WERI-Rb-1 (cell line): ENCODE measurements around the gene GFOD2.

Source experiments
- DNase-seq: peaks from one replicate; pipeline ENCODE4 v3.0.0-alpha.2; 2020
- H3K27ac ChIP-seq: fragments of 250-450 bp; sonication (Bioruptor Pico); 2 replicates; pipeline ENCODE4 v1.5.1; 2020; ENCODE audit warnings: mild to moderate bottlenecking, moderate library complexity
- H3K27me3 ChIP-seq: fragments of 250-450 bp; sonication (Bioruptor Pico); 2 replicates; pipeline ENCODE4 v1.5.1; 2021; ENCODE audit warnings: mild to moderate bottlenecking, low read depth, moderate library complexity; ENCODE audit not compliant: insufficient read depth, severe bottlenecking
- H3K36me3 ChIP-seq: fragments of 250-450 bp; sonication (Bioruptor Pico); 2 replicates; pipeline ENCODE4 v1.5.1; 2020; ENCODE audit warnings: mild to moderate bottlenecking, moderate library complexity
- H3K4me3 ChIP-seq: 2 replicates; pipeline ENCODE4 v1.5.1; 2011; ENCODE audit warnings: low read depth, mild to moderate bottlenecking, control low read depth, low read length
- H3K9me3 ChIP-seq: fragments of 250-450 bp; sonication (Bioruptor Pico); 2 replicates; pipeline ENCODE4 v1.5.1; 2021; ENCODE audit warnings: mild to moderate bottlenecking, moderate library complexity; ENCODE audit not compliant: severe bottlenecking
- TF ChIP-seq, protein P1 (sequence below): IDR thresholded peaks from 2 replicates; pipeline ENCODE4 v1.5.1; 2011; ENCODE audit warnings: low read depth, mild to moderate bottlenecking, control low read depth, inconsistent platforms, low read length

GFOD2 gene

DNA sequence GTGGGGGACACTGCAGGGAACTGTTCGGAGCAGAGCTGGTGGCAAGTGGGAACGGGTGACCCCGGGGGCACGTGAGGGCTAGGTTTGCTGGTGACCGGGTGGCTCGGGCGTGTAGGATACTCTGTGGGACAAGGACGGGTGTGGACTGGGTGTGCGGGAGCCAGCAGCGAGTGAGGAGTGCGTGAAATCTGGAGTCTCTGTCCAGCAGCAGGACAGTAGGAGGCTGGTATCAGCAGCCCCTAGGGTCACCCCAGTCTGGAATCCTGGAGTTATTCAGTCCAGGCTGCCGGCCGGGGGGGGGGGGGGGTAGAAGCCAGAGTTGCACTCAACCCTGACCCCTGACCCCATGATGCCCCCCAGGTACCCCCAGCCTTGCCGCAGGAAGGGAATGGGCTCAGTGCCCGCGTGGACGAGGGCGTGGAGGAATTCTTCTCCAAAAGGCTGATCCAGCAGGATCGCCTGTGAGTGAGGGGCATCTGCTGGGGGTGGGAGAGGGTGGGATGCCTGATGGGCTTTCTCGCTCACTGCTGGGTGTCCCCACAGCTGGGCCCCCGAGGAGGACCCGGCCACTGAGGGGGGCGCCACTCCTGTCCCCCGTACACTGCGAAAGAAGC is 65.2 kb downstream of the GFOD2 start:
- no peaks in the 10 kb centered on the region for H3K27me3 ChIP-seq
- H3K36me3 ChIP-seq: peaks cover 61% of the 10 kb centered on the region
- H3K4me3 ChIP-seq: peak overlapping the region; percentile 85
- TF ChIP-seq, protein P1, sequence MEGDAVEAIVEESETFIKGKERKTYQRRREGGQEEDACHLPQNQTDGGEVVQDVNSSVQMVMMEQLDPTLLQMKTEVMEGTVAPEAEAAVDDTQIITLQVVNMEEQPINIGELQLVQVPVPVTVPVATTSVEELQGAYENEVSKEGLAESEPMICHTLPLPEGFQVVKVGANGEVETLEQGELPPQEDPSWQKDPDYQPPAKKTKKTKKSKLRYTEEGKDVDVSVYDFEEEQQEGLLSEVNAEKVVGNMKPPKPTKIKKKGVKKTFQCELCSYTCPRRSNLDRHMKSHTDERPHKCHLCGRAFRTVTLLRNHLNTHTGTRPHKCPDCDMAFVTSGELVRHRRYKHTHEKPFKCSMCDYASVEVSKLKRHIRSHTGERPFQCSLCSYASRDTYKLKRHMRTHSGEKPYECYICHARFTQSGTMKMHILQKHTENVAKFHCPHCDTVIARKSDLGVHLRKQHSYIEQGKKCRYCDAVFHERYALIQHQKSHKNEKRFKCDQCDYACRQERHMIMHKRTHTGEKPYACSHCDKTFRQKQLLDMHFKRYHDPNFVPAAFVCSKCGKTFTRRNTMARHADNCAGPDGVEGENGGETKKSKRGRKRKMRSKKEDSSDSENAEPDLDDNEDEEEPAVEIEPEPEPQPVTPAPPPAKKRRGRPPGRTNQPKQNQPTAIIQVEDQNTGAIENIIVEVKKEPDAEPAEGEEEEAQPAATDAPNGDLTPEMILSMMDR: no peak
- H3K9me3 ChIP-seq: no peaks in the 10 kb centered on the region
- peak overlapping the region; percentile 89 for H3K27ac ChIP-seq
- no peak for DNase-seq

- H3K36me3 ChIP-seq: peaks cover 55% of the 10 kb centered on the region
- no peaks in the 10 kb centered on the region for H3K27me3 ChIP-seq
- peak; percentile 68 for DNase-seq
- peak overlapping the region; percentile 85 for H3K4me3 ChIP-seq
- H3K27ac ChIP-seq: peak overlapping the region; percentile 89
- TF ChIP-seq, protein P1: peak; percentile 46
- H3K9me3 ChIP-seq: no peaks in the 10 kb centered on the region
Observed at GRCh38 chr16:67653128-67653788, 65.9 kb downstream of the GFOD2 start.

DNA sequence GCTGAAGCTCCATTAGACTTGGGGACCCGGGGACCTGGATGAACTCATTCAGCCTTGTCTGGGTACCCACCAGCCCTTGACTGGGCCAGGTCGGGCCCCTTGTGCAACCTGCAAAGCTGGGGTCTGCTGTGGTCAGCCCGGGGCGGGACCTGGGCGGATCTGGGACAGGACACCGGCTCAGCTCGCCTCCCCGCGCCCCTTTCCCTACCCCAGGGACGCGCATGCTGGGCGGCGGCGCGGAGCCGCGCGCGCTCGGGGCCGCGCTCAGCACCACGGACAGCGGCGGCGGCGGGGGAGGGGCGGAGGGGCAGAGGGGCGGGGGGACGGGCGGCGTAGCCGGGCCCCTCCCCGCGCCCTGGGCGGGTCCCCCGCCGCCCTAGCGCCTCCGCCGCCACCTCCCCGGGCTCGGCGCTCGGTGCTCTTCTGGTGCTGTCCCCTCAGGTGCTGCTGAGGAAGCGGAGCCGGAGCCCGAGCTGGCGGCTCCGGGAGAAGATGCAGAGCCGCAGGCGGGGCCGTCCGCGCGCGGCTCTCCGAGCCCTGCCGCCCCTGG is 66.5 kb downstream of the GFOD2 start:
- TF ChIP-seq, protein P1: no peak
- Histone ChIP-seq H3K9me3 (no peaks in the 10 kb centered on the region), H3K27ac (peak overlapping the region; percentile 89), H3K36me3 (peaks cover 49% of the 10 kb centered on the region), H3K27me3 (no peaks in the 10 kb centered on the region), H3K4me3 (peak overlapping the region; percentile 85)
- peak; percentile 49 for DNase-seq

DNA sequence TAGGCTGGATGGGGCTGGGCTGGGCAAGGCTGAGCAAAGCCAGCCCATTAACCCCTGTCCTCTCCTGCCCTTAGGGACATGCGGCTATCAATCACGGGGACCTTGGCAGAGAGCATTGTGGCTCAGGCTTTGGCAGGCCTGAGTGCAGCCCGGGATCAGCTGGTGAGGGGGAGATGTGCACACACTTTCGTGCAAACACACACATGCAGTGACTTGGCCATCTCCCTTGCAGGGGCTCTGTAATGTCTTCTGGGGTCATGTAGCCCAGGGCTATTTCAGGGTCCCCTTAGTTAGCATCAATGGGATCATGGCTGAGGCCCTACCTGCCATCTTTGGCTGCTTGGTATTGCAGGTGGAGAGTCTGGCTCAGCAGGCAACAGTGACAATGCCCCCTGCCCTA is 67.3 kb downstream of the GFOD2 start:
- peaks cover 41% of the 10 kb centered on the region for H3K36me3 ChIP-seq
- H3K27me3 ChIP-seq: no peaks in the 10 kb centered on the region
- H3K9me3 ChIP-seq: no peaks in the 10 kb centered on the region
- no peak overlapping the region for H3K4me3 ChIP-seq
- H3K27ac ChIP-seq: no peak overlapping the region
- TF ChIP-seq, protein P1: no peak
- no peak for DNase-seq

DNA sequence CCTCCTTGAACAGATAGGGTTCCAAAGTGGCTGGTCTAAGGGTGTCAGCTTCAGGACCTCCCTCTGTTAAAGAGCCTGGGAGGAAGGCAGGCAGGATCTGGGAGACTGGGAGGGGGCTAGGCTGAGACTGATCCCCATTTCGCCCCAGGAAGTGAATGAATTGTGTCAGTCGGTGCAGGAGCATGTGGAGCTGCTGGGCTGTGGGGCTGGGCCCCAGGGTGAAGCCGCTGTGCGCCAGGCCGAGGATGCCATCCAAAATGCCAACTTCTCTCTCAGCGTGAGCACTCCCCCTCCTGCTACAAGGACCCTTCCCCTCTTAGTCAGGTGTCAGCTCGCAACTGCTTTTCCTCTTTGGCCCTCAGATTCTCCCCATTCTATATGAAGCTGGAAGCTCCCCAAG is 68.1 kb downstream of the GFOD2 start:
- Histone ChIP-seq H3K27me3 (no peaks in the 10 kb centered on the region), H3K9me3 (no peaks in the 10 kb centered on the region), H3K36me3 (peaks cover 36% of the 10 kb centered on the region), H3K4me3 (no peak overlapping the region), H3K27ac (no peak overlapping the region)
- no peak for DNase-seq
- TF ChIP-seq, protein P1: no peak

DNA sequence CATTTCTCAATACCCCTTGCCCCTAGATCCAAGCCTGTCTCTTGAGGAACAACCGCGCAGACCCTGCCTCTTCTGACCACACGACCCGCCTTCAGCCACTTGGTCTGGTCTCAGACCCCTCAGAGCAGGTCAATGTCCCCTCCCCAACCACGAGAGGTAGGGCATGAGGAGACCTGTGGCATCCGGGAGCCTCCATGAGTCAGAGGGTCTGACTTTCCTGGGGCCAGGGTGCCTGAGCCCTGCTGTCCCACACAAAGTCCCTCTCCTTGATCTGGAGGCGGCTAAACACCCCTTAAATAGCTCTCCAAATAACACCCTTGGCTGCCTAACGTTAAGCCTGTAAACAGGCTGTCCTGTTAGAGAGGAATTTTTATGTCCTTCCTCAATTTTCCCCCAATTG is 69.1 kb downstream of the GFOD2 start:
- no peaks in the 10 kb centered on the region for H3K27me3 ChIP-seq
- peaks cover 26% of the 10 kb centered on the region for H3K36me3 ChIP-seq
- TF ChIP-seq, protein P1: no peak
- H3K27ac ChIP-seq: no peak overlapping the region
- H3K4me3 ChIP-seq: no peak overlapping the region
- DNase-seq: no peak
- H3K9me3 ChIP-seq: no peaks in the 10 kb centered on the region
